HG02642 (cell line): ENCODE results near the gene NFATC1.

ENCODE experiments used
- ATAC-seq: cut with Tn5 transposase; IDR thresholded peaks from one replicate; pipeline ENCODE4 v1.9.1; 2021; ENCODE audit warnings: mild to moderate bottlenecking; ENCODE audit not compliant: unreplicated experiment, poor library complexity

The NFATC1 gene

GRCh38 chr18:79420033-79420745 lies 24.5 kb downstream of the NFATC1 start:
- no peak for ATAC-seq

GRCh38 chr18:79421275-79421857 lies 25.6 kb downstream of the NFATC1 start:
- no peak for ATAC-seq

- ATAC-seq, result no peak
Observed at GRCh38 chr18:79422022-79422782, 26.5 kb downstream of the NFATC1 start.

GRCh38 chr18:79422783-79423165 lies 27.0 kb downstream of the NFATC1 start:
- ATAC-seq, result no peak

- no peak for ATAC-seq
Observed at GRCh38 chr18:79423211-79424007, 27.7 kb downstream of the NFATC1 start.

GRCh38 chr18:79424008-79424565 lies 28.4 kb downstream of the NFATC1 start:
- ATAC-seq, result no peak

- no peak for ATAC-seq
Observed at GRCh38 chr18:79424880-79425568, 29.3 kb downstream of the NFATC1 start.

- no peak for ATAC-seq
Observed at GRCh38 chr18:79425569-79425886, 29.8 kb downstream of the NFATC1 start.

GRCh38 chr18:79426376-79427300 lies 30.9 kb downstream of the NFATC1 start:
- ATAC-seq, result no peak

- no peak for ATAC-seq
Observed at GRCh38 chr18:79427368-79428225, 31.9 kb downstream of the NFATC1 start.

GRCh38 chr18:79428287-79428686 lies 32.6 kb downstream of the NFATC1 start:
- no peak for ATAC-seq

- ATAC-seq, result no peak
Observed at GRCh38 chr18:79429381-79429780, 33.7 kb downstream of the NFATC1 start.

- ATAC-seq, result no peak
Observed at GRCh38 chr18:79429785-79430281, 34.1 kb downstream of the NFATC1 start.

GRCh38 chr18:79432376-79433120 lies 36.8 kb downstream of the NFATC1 start:
- no peak for ATAC-seq

GRCh38 chr18:79433431-79433830 lies 37.7 kb downstream of the NFATC1 start:
- ATAC-seq, result no peak

- no peak for ATAC-seq
Observed at GRCh38 chr18:79434607-79435401, 39.1 kb downstream of the NFATC1 start.
